ENCODE measurements around the gene GCSH.

The GCSH gene

DNA sequence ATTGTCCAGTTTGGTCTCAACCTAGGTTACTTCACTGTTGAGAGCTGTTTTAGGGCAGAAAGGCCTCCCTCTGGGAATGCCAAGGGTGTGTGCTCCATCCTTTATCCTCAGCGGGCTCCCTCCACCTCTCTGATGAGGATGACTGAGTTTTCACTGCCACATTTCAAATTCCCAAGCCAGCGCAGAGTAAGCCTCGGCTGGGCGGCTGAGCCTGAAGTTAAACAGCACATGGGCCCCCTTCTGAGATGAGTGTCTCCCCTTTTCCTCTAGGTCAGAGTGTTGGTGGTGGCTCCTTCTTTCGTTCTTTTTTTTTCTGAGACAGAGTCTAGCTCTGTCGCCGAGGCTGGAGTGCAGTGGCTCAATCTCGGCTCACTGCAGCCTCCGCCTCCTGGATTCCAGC is 5.5 kb upstream of the GCSH start:
- no peak for DNase-seq

- DNase-seq = no peak
Observed at GRCh38 chr16:81099958-81100357, 3.8 kb upstream of the GCSH start.

GRCh38 chr16:81097230-81097629 is 1.0 kb upstream of the GCSH start:
- DNase-seq = no peak

GRCh38 chr16:81096715-81097208 is 567 bp upstream of the GCSH start:
- DNase-seq = no peak

- no peak for DNase-seq
Observed at GRCh38 chr16:81095653-81095952, 592 bp downstream of the GCSH start.

- no peak for DNase-seq
Observed at GRCh38 chr16:81094771-81095251, 1.4 kb downstream of the GCSH start.

DNA sequence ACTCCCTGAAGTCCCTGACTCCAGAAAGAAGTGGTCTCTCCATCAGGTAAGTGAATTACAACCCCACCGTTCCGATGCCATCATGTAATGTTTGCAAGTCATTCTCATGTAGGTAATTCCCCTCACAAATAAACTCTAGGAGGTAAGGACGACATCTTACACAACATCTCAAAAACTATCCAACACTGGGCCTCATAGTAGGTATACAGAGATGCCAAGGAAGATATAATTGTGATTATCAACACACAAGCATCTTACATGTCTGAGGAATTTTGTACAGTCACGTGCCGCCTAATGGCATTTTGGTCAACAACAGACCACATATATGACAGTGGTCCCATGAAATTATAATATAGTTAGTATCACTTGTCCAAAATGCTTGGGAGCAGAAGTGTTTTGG is 7.4 kb downstream of the GCSH start:
- no peak for DNase-seq

GRCh38 chr16:81081014-81081413 is 15.2 kb downstream of the GCSH start:
- no peak for DNase-seq

DNA sequence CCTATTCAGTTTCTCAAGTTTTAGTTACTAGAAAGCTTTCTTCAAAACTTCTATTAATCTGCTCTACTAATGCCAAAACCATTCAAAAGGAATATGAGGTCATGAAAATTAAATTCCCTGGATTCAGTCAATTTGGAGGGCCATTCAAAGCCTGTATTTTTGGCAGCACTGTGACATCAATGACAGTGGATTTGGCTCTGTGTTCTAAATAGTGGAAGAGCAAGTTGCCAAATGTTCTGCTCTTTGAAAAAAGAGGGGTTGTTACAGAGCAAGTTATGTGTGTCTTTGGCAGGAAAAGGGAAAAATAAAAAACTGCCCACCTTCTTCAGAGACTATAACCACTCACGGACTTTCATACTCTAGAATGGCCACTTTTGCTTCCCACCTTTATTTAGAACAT is 16.0 kb downstream of the GCSH start:
- no peak for DNase-seq

- DNase-seq = peak; percentile 97
Observed at GRCh38 chr16:81077076-81077940, 18.9 kb downstream of the GCSH start, which contains the start of gene C16orf46. Gene C16orf46, minus strand, starts transcription at chr16:81077238. Its CDS starts 13,283 bp downstream, at chr16:81063955.

DNA sequence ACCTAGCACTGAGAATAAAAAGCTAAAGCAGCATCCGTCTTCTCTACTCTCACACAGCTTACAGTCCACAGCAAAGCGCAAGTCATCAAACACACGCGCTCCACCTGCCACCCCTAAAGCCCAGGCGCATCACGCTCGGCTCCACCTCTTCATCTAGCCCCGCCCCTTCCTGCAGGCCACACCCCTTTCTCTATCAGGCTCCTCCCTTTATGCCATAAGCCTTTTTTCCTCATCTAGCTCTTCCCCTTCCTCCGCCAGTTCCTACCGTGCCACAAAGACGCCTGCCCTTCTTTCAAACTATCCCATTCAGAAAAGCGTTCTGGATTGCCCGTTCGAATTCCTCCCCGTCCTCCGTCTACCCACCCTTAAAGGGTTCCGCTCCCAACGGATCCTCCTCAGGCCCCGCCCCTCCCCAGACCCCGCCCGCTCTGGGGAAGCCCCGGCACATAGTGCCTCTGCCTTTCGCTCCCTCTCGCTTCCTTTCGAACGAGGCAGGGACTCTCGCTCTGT is 19.6 kb downstream of the GCSH start:
- peak; percentile 93 for DNase-seq

DNA sequence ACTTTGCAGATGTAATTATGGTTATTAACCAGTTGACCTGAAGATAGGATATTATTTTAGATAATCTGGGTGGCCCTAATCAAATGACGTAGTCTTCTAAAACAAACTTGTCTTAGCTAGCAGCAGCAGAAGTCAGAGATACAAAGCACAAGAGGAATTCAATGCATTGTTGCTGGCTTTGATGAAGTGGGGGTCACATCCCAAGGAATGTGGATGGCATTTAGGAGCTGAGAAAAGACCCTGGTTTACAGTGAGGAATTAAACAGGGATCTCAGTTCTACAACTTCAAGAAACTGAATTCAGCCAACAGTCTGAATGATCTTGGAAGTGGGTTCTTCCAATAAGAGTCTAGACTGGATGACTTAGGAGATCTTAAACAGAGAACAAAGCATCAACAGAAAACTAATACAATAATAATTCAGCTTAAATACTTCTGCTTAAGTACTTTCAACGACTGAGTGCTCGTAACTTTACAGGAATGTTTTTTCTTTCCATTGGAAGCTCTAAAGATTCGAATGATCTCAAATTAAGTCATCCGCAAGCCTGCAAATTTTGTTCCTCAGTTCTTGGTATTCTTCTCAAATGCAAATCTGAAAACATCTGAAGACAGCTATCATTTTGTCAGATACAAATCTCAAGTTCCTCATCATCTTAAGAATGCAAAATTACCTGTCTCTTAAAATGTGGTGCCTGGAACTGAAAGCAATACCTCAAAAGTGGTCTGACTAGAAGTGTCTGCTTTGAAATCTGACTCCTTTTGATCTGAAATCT is 22.4 kb downstream of the GCSH start:
- no peak for DNase-seq

GRCh38 chr16:81071805-81072204 is 24.4 kb downstream of the GCSH start:
- no peak for DNase-seq

GRCh38 chr16:81070979-81071378 is 25.2 kb downstream of the GCSH start:
- no peak for DNase-seq

DNA sequence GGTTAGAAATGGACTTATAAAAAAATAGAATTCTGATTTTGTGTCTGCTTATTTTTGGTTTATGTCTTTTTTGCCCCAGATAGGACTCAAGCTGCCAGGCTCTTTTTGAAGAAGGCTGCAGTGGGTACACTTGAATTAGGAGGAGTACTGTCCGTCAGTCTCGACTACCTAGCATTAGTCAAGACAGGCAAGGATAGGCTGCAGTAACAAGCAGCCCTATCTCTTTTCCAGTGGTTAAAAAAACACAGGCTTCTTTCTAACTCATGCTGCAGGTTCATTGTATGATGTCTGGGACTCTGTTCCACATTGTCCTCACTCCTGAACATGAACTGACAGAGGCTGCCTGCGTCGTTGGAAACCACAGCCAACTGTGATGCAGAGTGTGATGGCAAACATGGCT is 27.1 kb downstream of the GCSH start:
- no peak for DNase-seq

GRCh38 chr16:81067166-81067565 is 29.0 kb downstream of the GCSH start:
- no peak for DNase-seq

DNA sequence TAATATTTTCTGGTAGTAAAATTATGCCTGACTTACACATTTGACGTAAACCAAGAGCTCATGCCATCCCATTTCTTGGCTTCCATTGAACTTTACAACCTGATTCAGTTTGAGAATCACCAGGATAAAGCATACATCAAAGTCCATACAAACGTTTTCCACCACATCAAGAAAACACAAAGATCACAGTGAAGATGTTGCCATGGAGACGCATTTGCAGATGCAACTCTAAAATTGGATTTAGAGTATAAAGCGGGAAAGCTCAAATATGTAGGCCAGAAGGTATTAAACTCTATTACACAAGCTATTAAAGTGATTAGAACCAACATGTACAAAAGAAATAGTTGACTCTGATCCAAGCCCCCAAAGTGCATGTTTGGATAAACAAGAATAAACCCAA is 29.5 kb downstream of the GCSH start:
- no peak for DNase-seq

DNA sequence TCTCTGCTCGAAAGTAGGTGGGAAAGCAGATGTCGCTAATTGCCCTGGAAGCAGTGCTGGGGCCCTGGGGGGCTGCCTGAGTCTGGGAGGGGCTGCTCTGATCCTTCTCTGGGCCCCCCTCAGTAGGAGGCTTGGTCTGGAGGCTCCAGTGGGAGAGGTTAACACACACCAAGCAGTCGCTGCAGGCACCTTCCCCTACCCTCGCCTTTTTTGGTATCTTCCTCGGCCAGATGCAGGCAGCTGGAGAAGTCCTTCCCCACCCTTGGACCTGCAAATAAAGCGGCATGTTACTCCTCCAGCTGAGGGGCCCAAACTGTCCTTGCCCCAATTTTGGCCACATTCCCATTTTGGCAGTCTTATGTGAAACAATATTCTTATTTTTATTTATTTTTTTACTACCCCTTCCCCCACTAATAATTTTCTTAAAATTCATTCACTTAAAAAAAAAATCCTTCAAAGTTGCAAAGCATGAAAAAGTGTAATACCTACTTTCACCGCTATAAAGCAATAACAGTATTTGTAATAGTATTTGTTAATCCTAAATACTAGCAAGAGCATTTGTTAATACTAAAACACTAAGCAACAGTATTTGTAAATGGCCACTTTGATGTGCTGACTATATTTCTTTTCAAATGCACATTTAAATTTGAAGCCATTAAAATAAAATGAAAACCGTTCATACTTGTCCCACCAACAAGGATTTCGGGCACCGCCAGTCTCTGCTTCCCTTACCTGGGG is 34.2 kb downstream of the GCSH start:
- DNase-seq = no peak

DNA sequence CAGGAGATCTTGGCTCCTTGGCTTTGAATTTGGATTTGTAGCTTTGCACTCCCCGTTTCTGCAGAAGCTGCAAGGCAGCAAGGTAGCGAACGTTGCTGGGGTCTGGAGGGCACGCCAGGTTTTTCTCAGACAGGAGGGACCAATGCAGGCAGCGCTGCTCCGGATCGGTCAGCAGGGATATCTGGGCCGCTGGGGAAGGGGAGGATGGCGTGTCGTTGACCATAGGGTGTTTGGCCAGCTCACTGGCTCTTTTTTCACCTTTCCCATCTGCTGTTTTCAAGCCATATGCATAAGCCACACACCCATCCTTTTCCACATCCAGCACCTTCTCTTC is 34.9 kb downstream of the GCSH start:
- DNase-seq = no peak

DNA sequence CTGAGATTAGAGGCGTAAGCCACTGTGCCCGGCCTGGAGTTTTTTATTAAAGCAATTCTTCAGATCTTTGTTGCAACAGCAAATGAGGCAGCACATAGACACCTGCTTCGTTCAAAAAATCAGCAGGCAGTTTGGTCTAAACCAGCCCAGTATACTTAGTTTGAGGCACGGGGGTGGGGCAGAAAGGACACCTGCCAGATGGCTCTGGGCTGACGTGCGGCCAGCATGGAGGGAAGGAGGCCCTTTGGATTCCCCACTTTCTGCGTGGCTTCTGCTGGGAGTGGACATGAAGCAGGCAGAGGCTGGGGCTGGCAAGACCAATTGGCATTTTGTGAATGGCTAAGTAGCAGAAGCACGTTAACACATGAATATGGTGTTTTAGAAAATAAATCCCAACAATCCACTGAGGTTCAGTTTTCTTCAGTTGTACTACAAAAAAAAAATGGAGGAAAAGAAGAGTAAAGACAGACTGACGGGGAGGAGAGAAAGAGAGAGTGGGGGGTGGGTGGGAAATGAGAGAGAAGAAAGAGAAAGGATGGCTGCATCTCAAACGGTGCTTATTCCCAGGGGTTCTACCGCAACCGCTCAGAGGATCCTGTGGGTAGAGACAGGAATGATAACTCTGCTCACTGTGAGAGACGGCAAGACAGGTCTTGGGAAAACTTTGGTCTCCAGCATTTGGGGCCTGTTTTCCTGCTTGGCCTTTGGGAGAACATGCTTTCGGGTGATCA is 35.5 kb downstream of the GCSH start:
- DNase-seq = no peak

DNA sequence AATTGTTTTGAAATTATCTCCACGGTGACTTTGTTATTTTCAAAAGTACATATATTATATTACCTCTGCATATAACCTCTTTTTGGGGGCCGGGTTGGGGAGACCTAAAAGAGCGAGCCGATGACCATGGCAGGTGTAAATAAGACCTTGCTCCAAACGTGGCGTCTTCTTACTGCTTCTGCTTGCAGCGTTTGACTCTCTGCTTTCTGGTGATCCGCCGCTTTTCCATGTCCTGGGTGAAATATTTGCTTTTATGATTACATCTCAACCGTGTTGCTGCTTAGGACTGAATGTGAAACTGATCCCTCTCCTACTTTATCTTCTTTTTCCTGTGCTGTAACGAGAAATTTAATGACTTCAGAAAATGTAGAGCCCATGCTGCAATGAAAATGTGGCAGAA is 42.4 kb downstream of the GCSH start:
- no peak for DNase-seq

- no peak for DNase-seq
Observed at GRCh38 chr16:81042821-81043220, 53.4 kb downstream of the GCSH start.

GRCh38 chr16:81041696-81042095 is 54.5 kb downstream of the GCSH start:
- DNase-seq = no peak
